Measurements from ENCODE around the gene RSU1. TPM values are rescaled to one million over a fixed set of nuclear protein-coding genes. Genes with fewer than 3 reads are reported as not detected.
A peak's percentile ranks its signal among the peaks of the same experiment; 100 is the strongest.

Gene RSU1
- total RNA-seq, 1 donor from 2014 or later, result 142 TPM

GRCh38 chr10:16843252-16843870 lies 26.1 kb upstream of the RSU1 start:
- no peak overlapping the region for H3K4me3 Mint-ChIP-seq (ENCODE audit: unreplicated experiment)
- DNase-seq (ENCODE audit: low read depth) (peak; percentile 70), FAIRE-seq (peak; percentile 97)
- H3K27ac ChIP-seq (ENCODE audit: low read depth, low read length), result no peak overlapping the region
- peaks cover 14% of the 10 kb centered on the region for H3K4me1 Mint-ChIP-seq (ENCODE audit: low read depth, unreplicated experiment)
- no peaks in the 10 kb centered on the region for H4K20me1 ChIP-seq (ENCODE audit: insufficient read depth, low read length)
- no peaks in the 10 kb centered on the region for H3K27me3 ChIP-seq (ENCODE audit: insufficient read depth, low read length)
- H3K79me2 ChIP-seq (ENCODE audit: insufficient read depth, low read length), result no peaks in the 10 kb centered on the region
- no peak overlapping the region for H3K4me2 ChIP-seq (ENCODE audit: low read length)
- H2AFZ ChIP-seq (ENCODE audit: low read depth, low read length), result no peak overlapping the region
- H3K4me1 ChIP-seq (ENCODE audit: insufficient read depth, low read length), result peaks cover 3% of the 10 kb centered on the region
- TF ChIP-seq EZH2 (IDR thresholded peaks at IDR 0.05; ENCODE audit: insufficient read depth, low read length), result no peak
- peak; percentile 49 for TF ChIP-seq CTCF (IDR thresholded peaks at IDR 0.05; ENCODE audit: insufficient read depth, low read depth, low read length)
- no peak overlapping the region for H3K9ac ChIP-seq (ENCODE audit: low read length)
- no peaks in the 10 kb centered on the region for H3K27me3 Mint-ChIP-seq (ENCODE audit: low read depth, unreplicated experiment)
- peaks cover 2% of the 10 kb centered on the region for H3K36me3 Mint-ChIP-seq (ENCODE audit: low read depth, unreplicated experiment)
- no peaks in the 10 kb centered on the region for H3K36me3 ChIP-seq (ENCODE audit: insufficient read depth, low read length)
- H3K9me3 Mint-ChIP-seq (ENCODE audit: unreplicated experiment), result peaks cover 3% of the 10 kb centered on the region
- H3K9me3 ChIP-seq (ENCODE audit: insufficient read depth, low read depth, low read length), result no peaks in the 10 kb centered on the region
- no peak overlapping the region for H3K27ac Mint-ChIP-seq (ENCODE audit: unreplicated experiment)
- no peak overlapping the region for H3K4me3 ChIP-seq (ENCODE audit: insufficient read depth, low read depth, low read length)

- Mint-ChIP-seq H3K4me3 (ENCODE audit: unreplicated experiment) (no peak overlapping the region), H3K27me3 (ENCODE audit: low read depth, unreplicated experiment) (no peaks in the 10 kb centered on the region), H3K4me1 (ENCODE audit: low read depth, unreplicated experiment) (no peaks in the 10 kb centered on the region), H3K27ac (ENCODE audit: unreplicated experiment) (no peak overlapping the region), H3K36me3 (ENCODE audit: low read depth, unreplicated experiment) (peaks cover 2% of the 10 kb centered on the region), H3K9me3 (ENCODE audit: unreplicated experiment) (peaks cover 5% of the 10 kb centered on the region)
- Histone ChIP-seq H4K20me1 (ENCODE audit: insufficient read depth, low read length) (no peaks in the 10 kb centered on the region), H3K4me2 (ENCODE audit: low read length) (no peak overlapping the region), H3K27me3 (ENCODE audit: insufficient read depth, low read length) (no peaks in the 10 kb centered on the region), H3K36me3 (ENCODE audit: insufficient read depth, low read length) (no peaks in the 10 kb centered on the region), H3K4me1 (ENCODE audit: insufficient read depth, low read length) (peaks cover 18% of the 10 kb centered on the region), H3K27ac (ENCODE audit: low read depth, low read length) (no peak overlapping the region), H2AFZ (ENCODE audit: low read depth, low read length) (no peak overlapping the region), H3K9me3 (ENCODE audit: insufficient read depth, low read depth, low read length) (no peaks in the 10 kb centered on the region), H3K4me3 (ENCODE audit: insufficient read depth, low read depth, low read length) (no peak overlapping the region), H3K79me2 (ENCODE audit: insufficient read depth, low read length) (no peaks in the 10 kb centered on the region), H3K9ac (ENCODE audit: low read length) (no peak overlapping the region)
- DNase-seq (ENCODE audit: low read depth) (no peak), FAIRE-seq (no peak)
- no peak for TF ChIP-seq CTCF (IDR thresholded peaks at IDR 0.05; ENCODE audit: insufficient read depth, low read depth, low read length)
- no peak for TF ChIP-seq EZH2 (IDR thresholded peaks at IDR 0.05; ENCODE audit: insufficient read depth, low read length)
These were observed 18.0 kb upstream of the RSU1 start for GRCh38 chr10:16835228-16835627.

- no peaks in the 10 kb centered on the region for H3K36me3 ChIP-seq (ENCODE audit: insufficient read depth, low read length)
- H3K27me3 ChIP-seq (ENCODE audit: insufficient read depth, low read length), result no peaks in the 10 kb centered on the region
- Mint-ChIP-seq H3K27ac (ENCODE audit: unreplicated experiment) (peak overlapping the region; percentile 77), H3K36me3 (ENCODE audit: low read depth, unreplicated experiment) (no peaks in the 10 kb centered on the region), H3K4me3 (ENCODE audit: unreplicated experiment) (no peak overlapping the region), H3K9me3 (ENCODE audit: unreplicated experiment) (peaks cover 2% of the 10 kb centered on the region), H3K4me1 (ENCODE audit: low read depth, unreplicated experiment) (peaks cover 2% of the 10 kb centered on the region), H3K27me3 (ENCODE audit: low read depth, unreplicated experiment) (no peaks in the 10 kb centered on the region)
- H3K79me2 ChIP-seq (ENCODE audit: insufficient read depth, low read length), result no peaks in the 10 kb centered on the region
- TF ChIP-seq EZH2 (IDR thresholded peaks at IDR 0.05; ENCODE audit: insufficient read depth, low read length), result no peak
- no peak for TF ChIP-seq CTCF (IDR thresholded peaks at IDR 0.05; ENCODE audit: insufficient read depth, low read depth, low read length)
- peak overlapping the region; percentile 79 for H3K4me2 ChIP-seq (ENCODE audit: low read length)
- FAIRE-seq, result peak; percentile 99
- H3K27ac ChIP-seq (ENCODE audit: low read depth, low read length), result peak overlapping the region; percentile 89
- peak; percentile 95 for DNase-seq (ENCODE audit: low read depth)
- peaks cover 24% of the 10 kb centered on the region for H3K4me1 ChIP-seq (ENCODE audit: insufficient read depth, low read length)
- H4K20me1 ChIP-seq (ENCODE audit: insufficient read depth, low read length), result no peaks in the 10 kb centered on the region
- H2AFZ ChIP-seq (ENCODE audit: low read depth, low read length), result peak overlapping the region; percentile 68
- H3K9me3 ChIP-seq (ENCODE audit: insufficient read depth, low read depth, low read length), result no peaks in the 10 kb centered on the region
- no peak overlapping the region for H3K4me3 ChIP-seq (ENCODE audit: insufficient read depth, low read depth, low read length)
- H3K9ac ChIP-seq (ENCODE audit: low read length), result peak overlapping the region; percentile 71
These were observed 15.3 kb upstream of the RSU1 start for GRCh38 chr10:16832351-16833080.

Data from astrocyte (in vitro differentiated cells and primary cell).